ENCODE results near the gene GRIA3. TPM values are rescaled to one million over a fixed set of nuclear protein-coding genes. Genes with fewer than 3 reads are reported as not detected.

Gene GRIA3
- polyA plus RNA-seq, 4 donors = 1.9 to 3.1 (median 2.4) TPM

GRCh38 chrX:123442764-123443163, 258.7 kb downstream of the GRIA3 start:
- DNase-seq (ENCODE audit: low read depth in 4 of 4, low spot score in 3 of 4) = no peak

DNA sequence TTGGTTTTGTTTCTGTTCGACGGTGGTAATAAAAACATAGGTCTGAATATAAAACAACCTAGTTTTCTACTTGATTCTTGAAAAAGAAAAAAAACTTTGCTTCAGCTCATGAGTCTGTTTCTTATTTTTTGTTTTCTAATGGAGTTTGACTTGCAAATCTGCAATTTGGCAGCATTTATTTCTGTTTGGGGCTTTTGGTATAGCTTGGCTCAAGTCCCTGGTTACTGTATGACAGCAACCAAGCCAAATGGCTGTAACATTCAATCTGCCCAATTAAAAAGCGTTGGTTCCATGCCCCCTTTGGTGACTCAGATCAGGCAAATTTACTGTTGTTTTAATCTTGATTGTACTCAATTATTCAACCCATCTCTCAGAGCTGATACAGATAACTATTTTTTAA, 263.4 kb downstream of the GRIA3 start:
- DNase-seq (ENCODE audit: low read depth in 4 of 4, low spot score in 3 of 4) = no peak

GRCh38 chrX:123449335-123449734, 265.3 kb downstream of the GRIA3 start:
- no peak for DNase-seq (ENCODE audit: low read depth in 4 of 4, low spot score in 3 of 4)

GRCh38 chrX:123450222-123450621, 266.1 kb downstream of the GRIA3 start:
- DNase-seq (ENCODE audit: low read depth in 4 of 4, low spot score in 3 of 4) = no peak

GRCh38 chrX:123454712-123455431, 270.8 kb downstream of the GRIA3 start:
- DNase-seq (ENCODE audit: low read depth in 4 of 4, low spot score in 3 of 4) = no peak

DNA sequence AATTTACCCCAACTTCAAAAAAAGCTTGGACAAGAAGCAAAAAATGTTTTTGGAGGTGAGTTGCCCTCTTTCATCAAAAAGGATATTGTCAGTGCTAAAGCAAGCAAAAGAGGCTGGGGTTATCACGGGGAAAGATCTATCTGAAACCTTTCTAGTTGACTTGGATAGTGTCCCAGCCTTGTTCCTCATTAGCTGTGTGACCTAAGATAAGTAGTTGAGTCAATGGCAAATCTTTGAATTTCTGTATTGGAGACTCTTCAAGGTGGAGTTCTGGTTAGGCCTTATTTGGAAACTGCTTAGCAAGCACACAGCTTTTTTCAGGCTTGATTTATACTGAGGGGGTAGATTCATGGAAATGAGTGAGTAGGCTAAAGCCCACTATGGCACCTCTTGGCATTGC, 271.6 kb downstream of the GRIA3 start:
- DNase-seq (ENCODE audit: low read depth in 4 of 4, low spot score in 3 of 4) = no peak

- DNase-seq (ENCODE audit: low read depth in 4 of 4, low spot score in 3 of 4) = no peak
These were observed 280.6 kb downstream of the GRIA3 start for GRCh38 chrX:123464709-123465108.

GRCh38 chrX:123468481-123468880, 284.4 kb downstream of the GRIA3 start:
- DNase-seq (ENCODE audit: low read depth in 4 of 4, low spot score in 3 of 4) = no peak

- DNase-seq (ENCODE audit: low read depth in 4 of 4, low spot score in 3 of 4) = no peak
These were observed 291.1 kb downstream of the GRIA3 start for GRCh38 chrX:123475068-123475724.

DNA sequence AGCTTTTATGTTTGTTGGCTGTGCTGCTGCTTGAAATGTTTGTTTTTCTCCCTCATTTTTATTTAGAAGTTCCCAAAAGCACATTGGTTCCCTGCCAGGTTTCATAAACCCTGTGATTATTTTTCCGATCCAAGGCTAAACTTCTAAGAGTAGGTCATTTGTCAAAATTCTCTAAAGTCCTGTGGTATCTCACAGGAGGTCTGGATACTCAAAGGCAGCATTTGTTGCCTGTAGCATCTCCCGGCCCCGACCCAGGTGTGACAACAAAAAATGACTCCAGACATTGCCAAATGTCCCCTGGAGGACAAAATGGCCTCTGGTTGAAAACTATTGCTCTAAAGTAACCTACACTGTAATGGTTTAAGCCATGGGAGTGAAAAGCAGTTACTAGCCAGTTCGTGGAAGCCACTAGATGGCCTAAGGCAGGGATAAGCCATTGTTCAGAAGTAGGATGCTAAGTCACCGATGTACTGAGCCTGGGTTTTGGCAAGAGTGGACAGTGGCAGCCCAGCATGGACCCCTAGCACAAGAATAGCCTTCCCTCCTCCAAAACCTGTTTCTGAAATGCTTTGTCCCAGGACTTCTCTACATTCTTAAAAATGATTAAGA, 292.6 kb downstream of the GRIA3 start:
- no peak for DNase-seq (ENCODE audit: low read depth in 4 of 4, low spot score in 3 of 4)

- DNase-seq (ENCODE audit: low read depth in 4 of 4, low spot score in 3 of 4) = no peak
These were observed 293.6 kb downstream of the GRIA3 start for GRCh38 chrX:123477673-123478072.

DNA sequence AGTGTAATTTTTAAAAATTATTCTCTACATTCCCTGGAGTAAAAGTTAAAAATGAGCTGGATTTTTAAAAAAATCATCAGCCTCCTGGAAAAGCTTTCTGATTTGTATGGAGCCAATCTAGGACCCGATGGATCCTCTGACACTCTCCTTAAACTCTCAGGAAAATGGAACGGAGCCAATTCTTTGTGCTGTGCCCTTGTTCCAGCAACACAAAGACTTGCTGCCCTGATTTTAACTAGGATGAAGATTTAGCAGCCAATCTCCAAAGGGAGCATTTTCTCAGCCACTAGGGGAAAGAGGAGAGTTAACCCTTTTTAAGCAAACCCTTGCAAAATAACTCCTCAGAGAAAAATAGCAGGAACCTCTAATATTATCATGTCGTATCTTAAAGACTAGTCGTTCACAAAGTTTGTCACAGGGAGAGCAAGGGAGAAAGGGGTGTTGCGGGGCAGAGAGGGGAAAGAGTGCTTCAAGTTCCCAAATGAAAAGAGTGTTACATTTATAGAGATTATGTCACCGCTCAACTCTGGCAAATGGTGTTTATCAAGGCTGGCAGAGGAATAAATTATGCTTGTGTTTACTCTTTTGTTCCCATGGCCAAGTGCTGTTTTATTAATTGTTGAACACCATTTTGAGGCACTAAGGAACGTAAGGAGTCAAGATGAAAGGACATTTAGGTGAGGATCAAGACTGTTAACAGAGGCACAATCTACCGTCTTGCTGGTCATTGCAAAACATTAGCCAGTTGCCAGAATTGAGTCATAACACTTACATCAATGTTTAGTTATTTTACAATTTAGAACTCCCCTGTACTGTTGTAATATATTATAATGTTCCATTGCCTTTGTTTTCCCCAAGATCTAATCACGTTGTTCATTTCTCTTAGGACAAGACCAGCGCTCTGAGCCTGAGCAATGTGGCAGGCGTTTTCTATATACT, 298.1 kb downstream of the GRIA3 start:
- no peak for DNase-seq (ENCODE audit: low read depth in 4 of 4, low spot score in 3 of 4)

DNA sequence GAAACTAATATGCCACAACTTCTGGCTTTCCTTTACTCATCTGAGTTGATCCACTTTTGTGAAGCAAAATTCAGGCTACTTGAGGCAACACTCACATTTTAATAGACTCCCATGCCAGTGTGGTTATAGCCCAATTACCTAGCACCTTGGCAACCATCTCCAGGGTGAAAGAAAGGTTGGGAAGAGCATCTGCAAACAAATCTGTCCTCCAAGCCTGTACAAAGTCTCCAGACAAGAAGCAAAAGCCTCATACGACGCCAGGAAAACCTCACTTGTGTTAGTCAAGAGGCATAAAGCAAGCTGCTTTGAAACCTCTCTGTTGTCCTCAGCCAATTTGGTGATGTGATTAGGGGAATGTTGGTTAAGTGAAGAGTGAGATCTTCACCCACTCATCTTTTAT, 302.2 kb downstream of the GRIA3 start:
- no peak for DNase-seq (ENCODE audit: low read depth in 4 of 4, low spot score in 3 of 4)

DNA sequence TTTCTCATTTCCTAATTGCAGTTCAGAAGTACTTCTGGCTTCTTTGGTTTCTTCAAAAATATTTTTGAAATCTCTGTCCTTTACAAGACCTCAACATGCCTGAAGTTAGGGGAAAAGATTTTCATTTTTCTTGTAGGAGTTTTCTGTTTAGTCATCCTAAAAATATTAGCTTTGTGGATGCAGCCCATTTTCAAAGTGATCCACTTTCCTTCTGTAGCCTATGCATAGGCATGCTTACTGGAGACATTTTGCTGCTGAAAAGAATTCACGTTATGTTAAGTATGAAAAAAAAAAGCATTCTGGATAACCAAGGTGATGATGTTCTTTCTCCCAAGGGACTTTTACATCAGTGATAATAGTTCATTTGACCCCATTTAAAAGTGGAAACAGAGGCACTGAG, 303.2 kb downstream of the GRIA3 start:
- no peak for DNase-seq (ENCODE audit: low read depth in 4 of 4, low spot score in 3 of 4)

DNA sequence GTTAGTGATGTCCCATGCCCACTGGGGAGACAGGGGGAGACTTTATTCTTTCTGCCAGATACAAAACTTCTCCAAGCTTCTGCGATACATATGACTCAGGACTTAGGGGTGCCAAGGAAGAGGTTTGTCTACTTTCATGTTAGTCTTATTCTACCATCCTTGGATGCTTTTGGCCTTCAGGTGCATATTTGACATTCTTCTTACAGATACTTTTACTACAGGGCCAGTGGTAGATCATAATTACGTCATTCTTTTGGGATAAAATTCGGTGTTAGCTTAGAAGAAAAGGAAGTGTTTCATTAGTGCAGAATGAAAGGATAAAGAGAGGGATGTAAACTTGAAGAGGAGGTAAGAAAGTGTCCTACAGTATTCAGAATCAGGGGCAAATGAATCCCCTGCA, 303.6 kb downstream of the GRIA3 start:
- DNase-seq (ENCODE audit: low read depth in 4 of 4, low spot score in 3 of 4) = no peak

DNA sequence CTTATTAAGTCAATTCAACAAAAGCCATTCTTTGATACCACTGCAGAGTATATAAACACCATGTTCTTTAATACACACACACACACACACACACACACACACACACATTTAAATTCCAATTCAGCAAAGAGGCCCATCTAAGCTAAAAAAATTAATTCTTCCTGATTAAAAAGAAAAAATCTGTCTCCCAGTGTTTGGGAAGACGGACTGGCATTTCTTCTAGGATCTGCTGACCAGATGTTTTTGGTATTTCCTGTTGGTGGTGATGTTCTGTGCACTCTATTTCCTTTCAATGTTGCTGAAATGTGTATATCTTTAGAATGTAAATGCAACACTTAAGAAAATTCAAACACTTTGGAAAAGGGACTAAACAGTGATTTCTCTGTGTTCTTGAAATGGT, 304.9 kb downstream of the GRIA3 start:
- no peak for DNase-seq (ENCODE audit: low read depth in 4 of 4, low spot score in 3 of 4)

DNA sequence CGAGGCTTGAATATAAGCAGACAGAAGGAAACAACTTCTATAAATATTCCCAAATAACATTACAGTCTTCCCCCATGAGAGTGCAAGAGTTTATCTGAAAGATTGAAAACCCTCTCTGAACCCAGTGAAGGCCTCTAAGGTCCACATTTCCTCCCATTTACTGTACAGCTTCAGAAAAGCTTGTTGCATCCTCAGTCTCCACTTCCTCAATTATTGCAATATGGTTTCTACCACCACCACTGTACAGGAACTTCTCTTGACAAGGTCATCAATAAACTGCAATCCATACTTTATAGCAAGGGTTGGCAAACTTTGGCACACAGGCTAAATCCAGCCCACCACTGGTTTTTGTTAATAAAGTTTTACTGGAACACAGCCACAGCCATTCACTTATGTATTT, 309.8 kb downstream of the GRIA3 start:
- DNase-seq (ENCODE audit: low read depth in 4 of 4, low spot score in 3 of 4) = no peak

DNA sequence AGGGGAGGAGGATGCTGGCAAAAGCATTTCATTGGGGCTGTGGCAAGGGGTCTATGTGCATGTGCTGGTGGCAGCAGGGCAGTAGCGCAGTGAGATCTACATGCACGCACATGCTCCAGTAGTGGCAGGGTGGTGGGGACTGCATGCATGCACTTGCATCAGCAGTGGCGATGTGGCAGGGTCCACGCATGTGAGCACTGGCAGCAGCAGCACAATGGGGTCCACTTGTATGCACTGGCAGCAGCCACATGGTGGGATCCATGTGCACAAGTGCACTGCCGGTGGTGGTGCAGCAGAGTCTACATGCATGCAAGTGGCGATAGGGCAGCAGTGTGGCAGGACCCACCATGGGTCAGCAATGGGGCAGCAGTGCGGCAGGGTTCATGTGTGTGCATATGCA, 315.7 kb downstream of the GRIA3 start:
- DNase-seq (ENCODE audit: low read depth in 4 of 4, low spot score in 3 of 4) = no peak

GRCh38 chrX:123504047-123504446, 320.0 kb downstream of the GRIA3 start:
- no peak for DNase-seq (ENCODE audit: low read depth in 4 of 4, low spot score in 3 of 4)

DNA sequence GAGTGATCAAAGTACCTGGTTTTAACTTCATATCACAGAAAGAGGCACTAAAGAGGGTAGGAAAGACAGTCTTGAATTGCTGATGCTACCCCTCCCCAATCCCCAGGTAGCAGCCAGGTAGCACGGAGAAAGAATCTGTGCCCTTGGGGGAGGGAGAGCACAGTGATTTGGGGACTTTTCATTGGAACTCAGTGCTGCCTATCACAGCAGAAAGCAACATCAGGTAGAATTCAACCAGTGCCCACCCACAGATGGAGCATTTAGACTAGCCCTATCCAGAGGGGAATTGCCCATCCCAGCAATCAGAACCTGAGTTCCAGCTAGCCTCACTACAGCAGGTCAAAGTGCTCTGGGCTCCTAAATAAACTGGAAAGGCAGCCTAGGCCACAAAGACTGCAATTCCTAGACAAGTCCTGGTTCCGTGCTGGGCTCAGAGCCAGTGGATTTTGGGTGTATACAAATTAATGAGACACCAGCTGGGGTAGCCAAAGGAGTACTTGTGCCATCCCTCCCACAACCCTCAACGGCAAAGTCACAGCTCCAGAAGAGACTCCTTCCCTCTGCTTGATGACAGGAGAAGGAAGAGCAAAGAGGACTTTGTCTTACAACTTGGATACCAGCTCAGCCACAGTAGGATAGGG, 320.7 kb downstream of the GRIA3 start:
- no peak for DNase-seq (ENCODE audit: low read depth in 4 of 4, low spot score in 3 of 4)
